GM04503 (cell line): ENCODE measurements around the gene RBP3.
"Not testable (repeated sequence)": the region's sequence is repeated elsewhere in the genome, so short reads cannot be mapped to it uniquely, and the experiment has no call there.

Source experiments
- DNase-seq: peaks from one replicate; pipeline ENCODE4 v3.0.0-alpha.2; 2012; ENCODE audit warnings: low read depth

Gene RBP3

GRCh38 chr10:47374611-47375536 is 26.7 kb downstream of the RBP3 start:
- no peak for DNase-seq

GRCh38 chr10:47376522-47377220 is 28.5 kb downstream of the RBP3 start:
- DNase-seq = no peak

GRCh38 chr10:47378183-47378510 is 30.0 kb downstream of the RBP3 start:
- no peak for DNase-seq

- no peak for DNase-seq
These were observed 30.7 kb downstream of the RBP3 start for GRCh38 chr10:47378606-47379444.

- DNase-seq = no peak
These were observed 31.3 kb downstream of the RBP3 start for GRCh38 chr10:47379445-47379785.

DNA sequence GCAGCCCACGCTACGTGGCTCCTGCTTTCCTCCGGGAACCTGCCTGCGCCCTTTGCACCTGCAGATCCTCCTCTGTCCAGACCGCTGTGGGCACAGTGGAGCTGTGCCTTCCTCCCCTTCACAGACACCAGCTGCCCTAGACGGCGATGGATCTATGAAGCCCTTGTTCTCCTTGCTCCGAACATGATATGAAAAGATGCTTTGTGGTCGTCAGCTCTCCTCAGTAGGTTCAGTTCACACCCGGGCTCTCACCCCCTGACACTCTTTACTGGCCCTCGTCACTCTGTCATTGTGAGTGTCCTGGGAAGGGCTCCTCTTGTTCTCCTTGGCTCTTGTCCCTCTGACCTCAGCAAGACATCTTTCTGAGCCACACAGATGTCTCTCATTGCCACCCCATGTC is 31.7 kb downstream of the RBP3 start:
- DNase-seq = no peak

GRCh38 chr10:47380341-47381102 is 32.4 kb downstream of the RBP3 start:
- DNase-seq = no peak

DNA sequence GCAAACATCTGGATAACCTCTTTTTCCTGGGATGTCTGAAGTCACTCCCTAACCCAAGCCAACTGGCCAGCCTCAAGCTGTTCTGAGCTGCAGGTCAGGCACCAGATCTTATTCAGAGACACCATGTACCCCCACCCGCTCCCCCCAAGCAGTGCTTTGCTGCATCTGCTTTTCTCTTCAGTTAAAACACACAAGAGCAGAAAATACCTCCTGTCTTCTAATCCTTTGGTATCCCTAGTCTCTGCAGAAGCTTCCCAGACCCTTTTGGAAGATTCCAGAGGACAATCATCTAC is 32.9 kb downstream of the RBP3 start:
- no peak for DNase-seq

GRCh38 chr10:47381427-47382379 is 33.5 kb downstream of the RBP3 start:
- no peak for DNase-seq

GRCh38 chr10:47383261-47384147 is 35.3 kb downstream of the RBP3 start:
- no peak for DNase-seq

DNA sequence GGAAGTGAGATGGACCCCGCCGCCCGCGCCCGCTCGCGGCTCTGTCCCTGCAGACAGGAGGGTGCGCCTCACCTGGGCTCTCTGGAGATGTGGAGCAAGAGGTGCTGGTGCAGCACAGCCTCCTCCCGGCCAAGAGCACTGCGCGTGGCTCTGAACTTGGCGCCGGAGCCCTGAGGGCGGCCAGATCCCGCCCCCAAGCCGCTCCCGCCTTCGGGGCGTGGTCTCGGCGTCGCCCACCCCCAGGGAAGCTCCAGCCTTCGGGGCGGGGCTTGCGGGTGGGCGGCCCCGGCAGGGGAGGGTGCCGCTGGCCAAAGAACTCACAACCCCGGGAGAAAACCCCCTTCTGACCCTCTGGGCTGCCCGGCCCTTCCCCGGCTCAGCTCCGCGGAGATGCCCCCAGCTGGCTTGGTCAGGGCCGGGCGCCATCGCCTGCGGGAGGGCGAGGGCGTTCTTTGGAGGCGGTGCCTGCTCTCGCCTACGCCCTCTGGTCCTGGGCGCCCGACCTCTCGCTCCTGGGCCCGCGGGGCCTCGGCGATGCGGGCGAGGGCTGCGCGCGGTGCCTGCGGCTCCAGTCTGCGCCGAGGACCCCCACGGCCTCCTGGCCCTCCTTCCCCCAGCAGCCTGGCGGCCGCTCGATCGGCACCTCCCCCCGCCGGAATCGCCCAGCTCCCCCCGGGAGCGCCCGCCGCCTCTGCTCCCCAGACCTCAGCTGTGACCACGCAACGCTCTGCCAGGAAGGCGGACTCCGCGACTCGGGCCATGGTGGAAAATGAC is 36.2 kb downstream of the RBP3 start, which contains the start of gene ZNF488:
ZNF488 (minus strand) TSS at position 146 of the 774 bp plus-strand sequence. CDS start 15,464 bp downstream, outside the sequence.
- DNase-seq = no peak

GRCh38 chr10:47386104-47386503 is 37.9 kb downstream of the RBP3 start:
- not testable (repeated sequence) for DNase-seq

DNA sequence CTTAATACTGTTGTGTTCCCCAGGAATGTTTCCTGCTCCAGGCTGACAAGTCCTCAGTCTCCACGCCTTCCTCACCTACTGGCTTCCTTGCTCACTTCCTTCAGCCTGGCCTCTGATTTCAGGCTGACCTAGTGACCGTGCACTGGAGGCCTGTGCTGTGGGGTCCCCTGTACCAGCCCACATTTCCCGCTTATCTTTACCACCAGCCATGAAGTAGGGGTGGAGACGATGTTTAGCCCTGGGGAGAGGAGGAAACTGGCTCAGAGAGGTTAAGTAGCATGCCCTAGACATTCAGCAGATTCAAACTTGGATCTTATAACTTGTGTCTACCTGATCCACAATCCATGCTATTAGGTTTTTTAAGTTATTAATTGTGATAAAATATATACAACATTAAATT is 40.7 kb downstream of the RBP3 start:
- DNase-seq = no peak

- no peak for DNase-seq
These were observed 41.5 kb downstream of the RBP3 start for GRCh38 chr10:47389619-47390018.

- no peak for DNase-seq
These were observed 48.2 kb downstream of the RBP3 start for GRCh38 chr10:47396311-47396717.

DNA sequence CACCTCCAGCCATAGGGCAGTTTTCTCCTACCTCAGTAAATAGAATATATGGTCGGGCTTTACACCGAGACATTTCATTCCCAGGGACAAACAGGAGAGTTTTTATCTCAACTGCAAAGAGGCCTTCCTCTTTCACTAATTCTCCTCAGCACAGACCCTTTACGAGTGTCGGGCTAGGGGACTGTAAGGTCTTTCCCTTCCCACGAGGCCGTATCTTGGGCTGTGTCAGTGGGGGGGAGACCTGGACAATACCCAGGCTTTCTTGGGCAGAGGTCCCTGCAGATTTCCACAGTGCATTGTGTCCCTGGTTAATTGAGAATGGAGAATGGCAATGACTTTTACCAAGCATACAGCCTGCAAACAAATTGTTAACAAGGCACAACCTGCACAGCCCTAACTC is 49.1 kb downstream of the RBP3 start:
- DNase-seq = no peak

GRCh38 chr10:47400251-47400650 is 52.1 kb downstream of the RBP3 start:
- no peak for DNase-seq

- DNase-seq = no peak
These were observed 52.6 kb downstream of the RBP3 start for GRCh38 chr10:47400786-47401185.

- no peak for DNase-seq
These were observed 53.0 kb downstream of the RBP3 start for GRCh38 chr10:47401210-47401609.
